NCI-H1436 (cell line): ENCODE data around the gene LY6G5C.

ENCODE experiments used
- DNase-seq: peaks from one replicate; lab custom pipeline; 2025; lab: John Stamatoyannopoulos, UW

Gene LY6G5C

DNA sequence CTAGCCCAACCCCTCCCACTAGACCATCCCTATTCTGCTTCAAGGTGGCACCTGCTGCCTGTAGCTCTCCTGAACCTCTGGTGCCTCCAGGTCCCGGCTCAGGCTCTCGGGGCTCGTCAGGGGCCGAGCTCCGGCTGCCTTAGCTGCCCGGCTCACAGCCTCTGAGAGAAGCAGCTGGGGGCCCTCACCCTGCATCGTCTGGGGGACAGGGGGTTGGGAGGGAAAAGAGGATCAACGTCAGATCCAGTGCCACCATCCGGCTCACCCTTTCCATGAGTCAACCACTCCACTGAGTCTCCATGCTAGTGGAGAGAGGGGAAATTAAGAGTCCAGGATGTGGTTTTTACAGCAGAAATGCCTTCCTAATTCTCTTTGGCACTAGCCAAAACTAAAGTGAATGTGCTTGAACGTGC, 41.4 kb downstream of the LY6G5C start:
- no peak for DNase-seq

DNA sequence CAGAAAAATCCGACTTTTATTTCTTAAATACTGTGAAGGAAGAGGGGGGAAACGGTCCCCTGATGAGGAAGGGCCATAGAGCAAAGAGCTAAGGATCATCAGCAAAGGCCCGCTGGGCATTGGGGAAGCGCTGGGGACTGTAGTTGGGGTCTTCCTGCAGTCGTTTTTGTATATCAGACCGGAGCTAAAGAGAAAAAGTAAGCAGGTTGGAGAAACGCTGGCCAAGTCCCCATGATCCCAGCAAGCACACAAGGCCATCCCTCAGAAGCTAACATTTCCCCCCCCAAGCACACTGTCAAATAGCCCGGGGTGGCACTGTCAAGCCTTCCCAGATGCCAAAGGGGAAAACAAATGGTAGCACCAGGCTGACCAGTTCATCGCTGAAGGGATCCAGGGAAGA, 41.8 kb downstream of the LY6G5C start:
- no peak for DNase-seq

DNA sequence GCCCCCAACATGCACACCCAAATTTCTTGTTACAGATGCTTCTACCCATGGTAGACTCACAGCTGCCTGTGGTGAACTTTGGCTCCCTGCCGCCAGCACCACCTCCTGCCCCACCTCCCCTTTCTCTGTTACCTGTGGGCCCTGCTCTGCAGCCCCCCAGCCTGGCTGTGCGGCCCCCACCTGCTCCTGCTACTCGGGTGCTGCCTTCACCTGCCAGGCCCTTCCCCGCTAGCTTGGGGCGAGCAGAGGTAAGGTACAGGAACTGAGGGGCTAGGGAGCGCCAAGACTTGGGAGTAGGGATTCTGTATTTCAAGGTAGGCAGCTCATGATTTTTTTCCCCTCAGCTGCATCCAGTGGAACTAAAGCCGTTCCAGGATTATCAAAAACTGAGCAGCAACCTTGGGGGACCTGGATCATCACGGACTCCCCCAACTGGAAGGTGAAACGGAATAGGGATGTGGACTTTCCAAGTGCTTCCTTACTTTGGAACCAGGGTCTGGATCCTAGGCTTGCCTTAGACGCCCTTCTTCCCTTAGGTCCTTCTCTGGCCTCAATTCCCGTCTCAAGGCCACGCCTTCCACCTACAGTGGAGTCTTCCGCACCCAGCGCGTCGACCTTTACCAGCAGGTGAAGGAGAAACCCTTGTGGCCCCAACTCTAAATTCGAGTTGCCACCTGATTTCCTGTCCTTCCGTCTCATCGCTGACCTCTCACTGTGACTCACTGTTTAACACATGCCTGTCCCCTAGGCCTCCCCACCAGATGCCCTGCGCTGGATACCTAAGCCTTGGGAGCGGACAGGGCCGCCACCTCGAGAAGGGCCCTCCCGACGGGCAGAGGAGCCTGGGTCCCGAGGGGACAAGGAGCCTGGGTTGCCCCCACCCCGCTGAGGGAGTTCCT, 43.9 kb downstream of the LY6G5C start:
- DNase-seq, result no peak

DNA sequence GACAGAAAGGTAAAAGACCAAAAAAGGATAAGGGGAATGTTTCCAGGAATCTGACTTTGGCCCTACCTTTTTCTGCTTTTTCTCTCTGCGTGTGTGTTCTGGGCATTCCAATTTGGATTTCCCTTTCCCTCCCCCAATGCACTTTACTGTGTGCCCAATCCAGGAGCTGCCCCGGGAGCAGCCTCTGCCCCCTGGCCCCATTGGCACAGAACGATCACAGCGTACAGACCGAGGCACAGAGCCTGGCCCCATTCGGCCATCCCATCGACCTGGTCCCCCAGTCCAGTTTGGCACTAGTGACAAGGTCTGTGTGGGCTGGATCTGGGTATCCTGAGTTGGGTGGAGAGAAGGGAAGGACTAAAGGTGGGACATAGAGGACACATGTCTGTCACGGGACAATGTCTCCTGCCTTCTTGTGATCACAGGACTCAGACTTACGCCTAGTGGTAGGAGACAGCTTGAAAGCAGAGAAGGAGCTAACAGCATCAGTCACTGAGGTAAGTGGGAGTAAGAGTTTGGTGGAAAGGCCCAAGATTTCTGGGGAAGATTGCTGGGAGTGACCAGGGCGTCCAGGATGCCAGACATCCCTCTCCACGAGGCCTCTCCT, 45.8 kb downstream of the LY6G5C start:
- DNase-seq, result no peak

DNA sequence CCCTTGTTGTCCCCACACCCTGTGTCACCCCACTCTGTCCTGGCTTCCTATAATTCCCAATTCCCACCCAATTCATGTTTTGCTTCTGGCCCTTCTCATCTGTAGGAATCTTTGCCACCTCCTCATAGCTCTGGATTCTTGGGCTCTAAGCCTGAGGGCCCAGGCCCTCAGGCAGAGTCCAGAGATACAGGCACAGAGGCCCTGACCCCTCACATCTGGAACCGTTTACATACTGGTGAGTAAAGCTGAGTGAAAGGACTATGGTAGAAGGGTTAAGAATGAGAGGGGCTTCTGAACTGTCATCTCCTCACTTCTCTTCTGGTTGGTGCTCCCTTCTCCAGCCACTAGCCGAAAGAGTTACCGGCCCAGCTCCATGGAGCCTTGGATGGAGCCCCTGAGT, 46.7 kb downstream of the LY6G5C start:
- no peak for DNase-seq

DNA sequence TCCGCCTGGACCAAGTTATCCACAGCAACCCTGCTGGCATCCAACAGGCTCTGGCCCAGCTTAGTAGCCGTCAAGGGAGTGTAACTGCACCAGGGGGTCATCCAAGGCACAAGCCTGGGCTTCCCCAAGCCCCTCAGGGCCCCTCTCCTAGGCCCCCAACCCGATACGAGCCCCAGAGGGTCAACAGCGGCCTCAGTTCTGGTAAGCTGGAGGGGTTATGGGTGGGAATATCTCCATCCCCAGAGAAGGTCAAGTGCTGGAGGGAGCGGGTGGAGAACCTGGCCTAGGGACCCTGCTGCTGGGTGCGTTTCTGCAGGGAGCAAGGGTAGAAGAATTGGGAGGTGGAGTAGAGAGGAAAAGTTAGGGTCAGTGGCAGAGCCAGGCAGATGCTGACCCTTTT, 47.4 kb downstream of the LY6G5C start:
- no peak for DNase-seq

DNA sequence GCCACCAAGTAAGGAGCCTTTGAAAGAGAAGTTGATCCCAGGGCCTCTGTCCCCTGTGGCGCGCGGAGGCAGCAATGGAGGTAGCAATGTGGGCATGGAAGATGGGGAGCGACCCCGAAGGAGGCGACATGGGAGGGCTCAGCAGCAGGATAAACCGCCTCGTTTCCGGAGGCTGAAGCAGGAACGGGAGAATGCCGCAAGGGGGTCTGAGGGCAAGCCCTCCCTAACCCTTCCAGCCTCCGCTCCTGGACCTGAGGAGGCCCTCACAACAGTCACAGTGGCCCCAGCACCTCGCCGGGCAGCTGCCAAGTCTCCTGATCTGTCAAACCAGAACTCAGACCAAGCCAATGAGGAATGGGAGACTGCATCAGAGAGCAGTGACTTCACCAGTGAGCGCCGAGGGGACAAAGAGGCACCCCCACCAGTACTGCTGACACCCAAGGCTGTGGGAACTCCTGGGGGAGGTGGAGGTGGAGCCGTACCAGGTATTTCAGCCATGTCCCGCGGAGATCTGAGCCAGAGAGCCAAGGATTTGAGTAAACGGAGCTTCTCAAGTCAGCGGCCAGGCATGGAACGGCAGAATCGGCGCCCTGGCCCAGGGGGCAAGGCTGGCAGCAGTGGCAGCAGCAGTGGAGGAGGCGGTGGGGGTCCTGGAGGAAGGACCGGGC, 48.5 kb downstream of the LY6G5C start:
- no peak for DNase-seq

DNA sequence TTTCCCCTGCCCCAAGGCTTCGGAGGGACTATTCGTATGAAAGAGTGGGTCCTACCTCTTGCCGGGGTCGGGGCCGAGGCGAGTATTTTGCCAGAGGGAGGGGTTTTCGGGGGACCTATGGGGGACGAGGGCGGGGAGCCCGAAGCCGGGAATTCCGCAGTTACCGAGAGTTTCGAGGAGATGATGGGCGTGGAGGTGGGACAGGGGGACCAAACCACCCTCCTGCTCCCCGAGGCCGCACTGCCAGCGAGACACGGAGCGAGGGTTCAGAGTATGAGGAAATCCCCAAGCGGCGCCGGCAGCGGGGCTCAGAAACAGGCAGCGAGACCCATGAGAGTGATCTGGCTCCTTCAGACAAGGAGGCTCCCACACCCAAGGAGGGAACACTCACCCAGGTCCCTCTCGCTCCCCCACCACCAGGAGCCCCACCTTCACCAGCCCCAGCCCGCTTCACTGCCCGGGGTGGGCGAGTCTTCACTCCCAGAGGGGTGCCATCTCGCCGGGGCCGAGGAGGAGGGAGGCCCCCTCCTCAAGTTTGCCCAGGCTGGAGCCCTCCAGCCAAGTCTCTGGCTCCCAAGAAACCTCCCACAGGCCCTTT, 49.1 kb downstream of the LY6G5C start:
- no peak for DNase-seq

DNA sequence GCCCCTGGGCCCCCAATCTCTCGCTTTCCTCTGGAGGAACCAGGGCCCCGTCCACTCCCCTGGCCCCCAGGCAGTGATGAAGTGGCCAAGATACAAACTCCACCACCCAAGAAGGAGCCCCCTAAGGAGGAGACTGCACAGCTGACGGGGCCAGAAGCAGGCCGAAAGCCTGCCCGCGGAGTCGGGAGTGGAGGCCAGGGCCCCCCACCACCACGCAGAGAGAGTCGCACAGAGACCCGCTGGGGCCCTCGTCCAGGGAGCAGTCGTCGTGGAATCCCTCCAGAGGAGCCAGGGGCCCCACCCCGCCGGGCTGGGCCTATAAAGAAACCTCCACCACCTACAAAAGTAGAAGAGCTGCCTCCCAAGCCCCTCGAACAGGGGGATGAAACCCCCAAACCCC, 49.7 kb downstream of the LY6G5C start:
- no peak for DNase-seq

DNA sequence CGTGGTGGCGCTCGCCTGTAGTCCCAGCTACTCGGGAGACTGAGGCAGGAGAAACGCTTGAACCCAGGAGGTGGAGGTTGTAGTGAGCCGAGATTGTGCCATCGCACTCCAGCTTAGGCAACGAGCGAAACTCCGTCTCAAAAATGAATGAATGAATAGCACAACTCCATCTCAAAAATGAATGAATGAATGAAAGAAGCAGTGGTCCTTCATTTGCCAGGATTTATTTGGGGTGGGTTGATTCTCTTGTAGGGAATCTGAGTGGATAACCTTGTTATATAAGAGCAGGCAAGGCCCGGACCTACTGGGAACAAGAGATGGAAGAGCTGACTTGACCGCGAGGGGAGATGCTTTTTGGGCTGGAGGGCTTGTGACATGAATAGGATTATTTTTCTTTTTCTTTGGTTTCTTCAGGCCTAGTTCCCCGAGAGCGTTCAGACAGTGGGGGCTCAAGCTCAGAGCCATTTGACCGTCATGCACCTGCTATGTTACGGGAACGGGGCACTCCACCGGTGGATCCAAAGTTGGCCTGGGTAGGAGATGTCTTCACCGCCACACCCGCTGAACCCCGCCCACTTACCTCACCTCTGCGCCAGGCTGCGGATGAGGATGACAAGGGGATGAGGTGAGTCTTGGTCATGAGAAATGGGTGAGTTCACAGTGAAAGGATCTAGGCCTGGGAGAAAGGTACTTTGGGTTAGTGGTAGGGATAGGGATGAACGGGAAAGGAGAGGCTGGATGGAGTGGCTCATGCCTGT, 50.5 kb downstream of the LY6G5C start:
- DNase-seq, result no peak

DNA sequence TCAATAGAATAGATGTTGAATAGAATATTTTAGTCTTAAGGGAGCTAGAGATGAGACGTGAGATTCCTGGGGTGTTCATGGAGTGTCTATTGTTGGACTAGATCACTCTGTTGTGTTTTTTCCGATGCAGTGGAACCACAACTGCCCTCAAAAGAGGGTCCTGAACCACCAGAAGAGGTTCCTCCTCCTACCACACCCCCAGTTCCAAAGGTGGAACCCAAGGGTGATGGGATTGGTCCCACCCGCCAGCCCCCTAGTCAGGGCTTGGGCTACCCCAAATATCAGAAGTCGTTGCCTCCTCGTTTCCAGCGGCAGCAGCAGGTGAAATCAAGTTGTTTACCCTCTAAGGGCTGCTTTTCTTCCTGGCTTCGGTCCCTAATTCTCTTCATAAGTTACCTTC, 51.9 kb downstream of the LY6G5C start:
- DNase-seq, result no peak

DNA sequence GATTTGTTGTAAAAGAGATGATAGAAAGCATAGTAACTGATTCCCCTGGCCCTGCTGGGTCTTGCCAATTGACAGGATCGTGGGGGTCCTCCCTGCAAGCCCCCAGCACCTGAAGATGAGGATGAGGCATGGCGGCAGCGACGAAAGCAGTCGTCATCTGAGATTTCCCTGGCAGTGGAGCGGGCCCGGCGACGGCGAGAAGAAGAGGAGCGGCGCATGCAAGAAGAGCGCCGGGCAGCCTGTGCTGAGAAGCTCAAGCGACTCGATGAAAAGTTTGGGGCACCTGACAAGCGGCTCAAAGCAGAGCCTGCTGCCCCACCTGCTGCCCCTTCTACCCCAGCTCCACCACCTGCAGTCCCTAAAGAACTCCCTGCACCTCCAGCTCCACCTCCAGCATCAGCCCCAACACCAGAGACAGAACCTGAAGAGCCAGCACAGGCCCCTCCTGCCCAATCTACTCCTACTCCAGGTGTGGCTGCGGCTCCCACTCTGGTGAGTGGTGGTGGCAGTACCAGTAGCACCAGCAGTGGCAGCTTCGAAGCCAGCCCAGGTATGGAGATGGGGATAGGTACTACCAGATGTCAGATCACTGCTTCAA, 53.1 kb downstream of the LY6G5C start:
- DNase-seq, result no peak

DNA sequence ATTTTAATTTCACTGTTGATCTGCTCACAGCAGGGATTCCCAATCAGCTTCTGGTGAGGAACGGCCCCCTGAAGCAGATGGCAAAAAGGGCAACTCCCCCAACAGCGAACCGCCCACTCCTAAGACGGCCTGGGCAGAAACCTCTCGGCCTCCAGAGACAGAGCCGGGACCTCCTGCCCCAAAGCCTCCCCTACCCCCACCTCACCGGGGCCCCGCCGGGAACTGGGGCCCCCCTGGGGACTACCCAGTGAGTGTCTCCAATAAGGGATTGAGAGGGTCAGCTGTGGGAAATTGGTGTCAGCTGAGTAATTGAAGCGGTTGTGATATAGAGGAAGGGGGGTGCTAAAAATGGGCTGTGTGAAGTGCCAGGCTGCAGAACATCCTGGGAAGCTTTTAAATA, 53.9 kb downstream of the LY6G5C start:
- DNase-seq, result no peak
